Epithelial cell of proximal tubule (primary cell): ENCODE data around the gene PRDM8. TPM values are rescaled to one million over a fixed set of nuclear protein-coding genes. Genes with fewer than 3 reads are reported as not detected.

Experiments used
- DNase-seq: peaks from one replicate; pipeline ENCODE4 v3.0.0-alpha.2; 2011; ENCODE audit warnings: low read depth
- H3K4me3 ChIP-seq: 2 replicates; pipeline ENCODE4 v1.5.1; 2011; ENCODE audit warnings: low read depth, mild to moderate bottlenecking, low read length
- CTCF ChIP-seq: conservative IDR thresholded peaks from 2 replicates; pipeline ENCODE4 v1.5.1; 2012; ENCODE audit warnings: low read depth, mild to moderate bottlenecking, low read length
- total RNA-seq: library from RNA; depleted of rRNA; stranded (reverse); fragments of >200 nt; gene quantifications from 2 replicates; pipeline ENCODE4 v1.2.3, GENCODE V29; 2015

The PRDM8 gene
- total RNA-seq, 1 donor from 2014 or later: 3.7 TPM

DNA sequence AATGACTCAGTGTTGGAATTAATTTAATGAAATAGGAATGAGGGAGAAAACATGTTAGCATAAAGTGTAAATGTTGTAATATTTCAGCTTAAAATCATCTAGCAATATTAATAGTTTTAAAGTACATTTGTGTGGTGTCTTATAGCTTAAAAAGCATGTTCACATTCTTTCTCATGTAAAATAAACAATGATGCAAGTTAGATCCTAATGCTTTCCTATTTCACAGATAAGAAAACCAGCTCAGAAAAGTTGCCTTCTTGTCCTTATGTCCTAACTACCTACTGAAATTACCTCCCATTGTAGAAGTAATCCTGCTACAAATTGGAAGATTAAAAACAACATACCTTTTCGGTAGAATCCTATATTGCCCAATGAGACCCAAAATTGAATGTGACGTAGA lies 40.9 kb upstream of the PRDM8 start:
- TF ChIP-seq CTCF: no peak
- no peak for DNase-seq

DNA sequence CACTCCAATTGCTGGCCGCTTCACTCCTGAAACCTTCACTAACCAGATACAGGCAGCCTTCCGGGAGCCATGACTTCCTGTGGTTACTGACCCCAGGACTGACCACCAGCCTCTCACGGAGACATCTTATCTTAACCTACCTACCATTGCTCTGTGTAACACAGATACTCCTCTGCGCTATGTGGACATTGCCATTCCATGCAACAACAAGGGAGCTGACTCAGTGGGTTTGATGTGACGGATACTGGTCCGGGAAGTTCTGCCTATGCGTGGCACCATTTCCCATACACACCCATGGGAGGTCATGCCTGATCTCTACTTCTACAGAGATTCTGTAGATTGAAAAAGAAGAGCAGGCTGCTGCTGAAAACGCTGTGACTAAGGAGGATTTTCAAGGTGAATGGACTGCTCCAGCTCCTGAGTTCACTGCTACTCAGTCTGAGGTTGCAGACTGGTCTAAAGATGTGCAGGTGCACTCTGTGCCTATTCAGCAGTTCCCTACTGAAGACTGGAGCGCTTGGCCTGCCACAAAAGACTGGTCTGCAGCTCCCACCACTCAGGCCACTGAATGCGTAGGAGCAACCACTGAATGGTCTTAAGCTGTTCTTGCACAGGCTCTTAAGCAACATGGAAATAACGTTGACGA lies 35.8 kb upstream of the PRDM8 start:
- H3K4me3 ChIP-seq: no peak overlapping the region
- TF ChIP-seq CTCF: no peak
- no peak for DNase-seq

More for the DNA sequence above, 40.9 kb upstream of the PRDM8 start:
- no peak overlapping the region for H3K4me3 ChIP-seq

DNA sequence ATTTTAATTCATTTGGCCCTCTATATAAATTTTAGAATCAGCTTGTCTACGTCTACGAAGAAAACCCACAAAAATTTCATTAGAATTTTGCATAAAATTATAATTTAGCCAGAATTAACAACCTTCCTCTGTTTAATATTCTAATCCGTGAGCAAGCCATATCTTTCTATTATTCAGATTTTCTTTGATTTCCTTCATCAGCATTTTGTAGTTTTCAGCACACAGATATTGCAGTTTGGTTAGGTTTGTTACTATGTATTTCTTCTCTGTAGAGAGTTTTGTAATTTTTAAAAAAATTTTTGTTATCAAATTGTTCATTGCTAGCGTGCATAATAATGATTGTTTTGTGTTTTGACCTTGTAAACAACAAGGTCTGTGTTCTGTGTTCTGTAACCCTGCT lies 34.9 kb upstream of the PRDM8 start:
- DNase-seq: no peak
- H3K4me3 ChIP-seq: no peak overlapping the region
- TF ChIP-seq CTCF: no peak

DNA sequence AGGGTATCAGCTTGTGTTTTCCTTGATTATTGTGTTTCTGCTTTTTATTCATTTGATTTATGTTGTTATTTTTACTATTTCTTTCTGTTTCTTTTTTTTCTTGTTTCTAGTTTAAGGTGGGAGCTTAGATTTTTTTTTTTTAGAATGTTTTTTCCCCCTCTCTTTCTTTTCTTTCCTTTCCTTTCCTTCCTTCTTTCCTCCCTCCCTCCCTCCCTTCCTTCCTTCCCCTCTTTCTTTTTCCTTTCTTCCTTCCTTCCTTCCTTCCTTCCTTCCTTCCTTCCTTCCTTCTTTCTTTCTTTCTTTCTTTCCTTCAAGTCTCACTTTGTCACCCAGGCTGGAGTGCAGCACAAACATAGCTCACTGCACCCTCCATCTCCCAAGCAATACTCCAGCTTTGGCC lies 31.4 kb upstream of the PRDM8 start:
- no peak overlapping the region for H3K4me3 ChIP-seq
- DNase-seq: no peak
- TF ChIP-seq CTCF: no peak

DNA sequence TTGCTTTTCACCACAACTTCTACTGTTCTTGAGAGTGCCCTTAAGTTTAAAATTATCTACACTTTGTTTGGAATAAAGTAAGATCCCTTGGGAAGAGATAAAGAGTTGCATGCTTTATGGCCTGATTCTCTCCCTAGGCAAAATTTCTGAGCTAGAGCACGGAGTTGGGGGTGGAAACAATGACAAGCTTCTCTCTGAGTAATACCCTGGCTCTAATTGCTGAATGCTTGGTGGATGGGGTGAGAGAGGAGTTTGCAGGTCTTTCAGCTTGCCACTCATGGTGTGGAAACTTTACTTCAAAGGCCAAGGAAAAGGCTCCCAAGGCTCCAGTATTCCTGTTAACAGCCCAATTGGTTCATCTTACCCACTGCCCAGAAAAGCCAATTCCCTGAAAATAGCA lies 26.1 kb upstream of the PRDM8 start:
- TF ChIP-seq CTCF: no peak
- no peak for DNase-seq

DNA sequence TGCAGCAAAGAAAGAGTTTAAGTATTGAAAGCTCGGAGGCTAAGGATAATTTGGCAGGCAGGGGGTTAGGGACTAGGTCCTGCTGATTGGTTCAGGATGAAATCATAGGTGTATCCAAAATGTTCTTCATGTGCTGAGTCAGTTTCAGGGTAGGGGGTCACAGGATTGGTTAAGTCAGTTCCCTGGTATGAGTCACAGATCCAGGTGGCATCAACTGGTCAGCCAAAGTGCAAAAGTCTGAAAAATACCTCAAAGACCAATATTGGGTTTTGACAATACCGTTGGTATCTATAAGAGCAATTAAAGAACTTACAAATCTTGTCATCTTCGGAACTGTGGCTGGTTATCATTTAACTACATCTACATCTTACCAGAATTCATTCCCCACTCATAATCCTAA lies 25.6 kb upstream of the PRDM8 start:
- no peak for TF ChIP-seq CTCF
- H3K4me3 ChIP-seq: no peak overlapping the region
- no peak for DNase-seq

More for the DNA sequence above, 26.1 kb upstream of the PRDM8 start:
- no peak overlapping the region for H3K4me3 ChIP-seq

DNA sequence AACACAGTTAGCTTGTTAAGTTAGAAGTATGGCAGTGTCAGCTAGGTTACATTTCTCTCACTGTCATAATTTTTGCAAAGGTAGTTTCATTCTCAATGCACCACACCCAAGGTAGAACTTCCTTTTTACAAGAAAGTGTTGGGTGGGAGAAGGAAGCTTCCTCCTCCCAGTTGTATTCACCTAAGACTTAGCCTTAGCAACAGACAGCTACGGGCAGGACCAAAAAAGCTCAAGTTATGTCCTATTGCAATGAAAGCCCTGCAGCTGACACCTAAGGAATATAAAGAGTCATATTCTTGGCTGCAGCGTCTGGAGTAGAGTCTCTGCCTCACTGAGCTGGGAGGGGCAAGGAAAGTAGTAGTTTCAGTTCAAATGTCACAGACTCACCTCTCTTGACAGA lies 25.1 kb upstream of the PRDM8 start:
- DNase-seq: no peak
- no peak for TF ChIP-seq CTCF
- no peak overlapping the region for H3K4me3 ChIP-seq
